ENCODE data around the gene ACTR5.

The ACTR5 gene

GRCh38 chr20:38804221-38804620, 56.0 kb downstream of the ACTR5 start:
- DNase-seq (ENCODE audit: low read depth): no peak
- TF ChIP-seq CTCF (IDR thresholded peaks at IDR 0.05; ENCODE audit: low read depth, low read length, missing control alignments): no peak
- H3K4me3 ChIP-seq (ENCODE audit: low read depth, low read length): no peak overlapping the region

GRCh38 chr20:38804682-38805501, 56.6 kb downstream of the ACTR5 start:
- H3K4me3 ChIP-seq (ENCODE audit: low read depth, low read length): peak overlapping the region; percentile 95
- TF ChIP-seq CTCF (IDR thresholded peaks at IDR 0.05; ENCODE audit: low read depth, low read length, missing control alignments): no peak
- DNase-seq (ENCODE audit: low read depth): no peak

GRCh38 chr20:38805502-38805957, 57.3 kb downstream of the ACTR5 start, which contains the start of gene PPP1R16B:
PPP1R16B (plus strand) TSS chr20:38805697; CDS start chr20:38835926, 30,229 bp downstream.
- DNase-seq (ENCODE audit: low read depth): no peak
- TF ChIP-seq CTCF (IDR thresholded peaks at IDR 0.05; ENCODE audit: low read depth, low read length, missing control alignments): no peak
- H3K4me3 ChIP-seq (ENCODE audit: low read depth, low read length): peak within 1 kb of the TSS; percentile 95

GRCh38 chr20:38805958-38806854, 57.9 kb downstream of the ACTR5 start:
- DNase-seq (ENCODE audit: low read depth): no peak
- H3K4me3 ChIP-seq (ENCODE audit: low read depth, low read length): peak overlapping the region; percentile 95

GRCh38 chr20:38806855-38807655, 58.8 kb downstream of the ACTR5 start:
- no peak for DNase-seq (ENCODE audit: low read depth)
- TF ChIP-seq CTCF (IDR thresholded peaks at IDR 0.05; ENCODE audit: low read depth, low read length, missing control alignments): no peak
- peak overlapping the region; percentile 95 for H3K4me3 ChIP-seq (ENCODE audit: low read depth, low read length)

More at GRCh38 chr20:38805958-38806854, 57.9 kb downstream of the ACTR5 start:
- peak; percentile 31 for TF ChIP-seq CTCF (IDR thresholded peaks at IDR 0.05; ENCODE audit: low read depth, low read length, missing control alignments)

GRCh38 chr20:38809942-38810341, 61.7 kb downstream of the ACTR5 start:
- TF ChIP-seq CTCF (IDR thresholded peaks at IDR 0.05; ENCODE audit: low read depth, low read length, missing control alignments): no peak
- no peak for DNase-seq (ENCODE audit: low read depth)
- H3K4me3 ChIP-seq (ENCODE audit: low read depth, low read length): no peak overlapping the region; the same call in 1 of the 2 replicates
